GM19328 (cell line): ENCODE results near the gene PCYT2.

ENCODE experiments used
- ATAC-seq: cut with Tn5 transposase; IDR thresholded peaks from one replicate; pipeline ENCODE4 v1.9.1; 2021; ENCODE audit warnings: mild to moderate bottlenecking, moderate library complexity; ENCODE audit not compliant: unreplicated experiment

The PCYT2 gene

GRCh38 chr17:81902023-81902652 is 9.1 kb downstream of the PCYT2 start, which contains the start of gene NPB:
NPB (plus strand) TSS chr17:81902238; CDS start chr17:81902278, 40 bp downstream.
- no peak for ATAC-seq

DNA sequence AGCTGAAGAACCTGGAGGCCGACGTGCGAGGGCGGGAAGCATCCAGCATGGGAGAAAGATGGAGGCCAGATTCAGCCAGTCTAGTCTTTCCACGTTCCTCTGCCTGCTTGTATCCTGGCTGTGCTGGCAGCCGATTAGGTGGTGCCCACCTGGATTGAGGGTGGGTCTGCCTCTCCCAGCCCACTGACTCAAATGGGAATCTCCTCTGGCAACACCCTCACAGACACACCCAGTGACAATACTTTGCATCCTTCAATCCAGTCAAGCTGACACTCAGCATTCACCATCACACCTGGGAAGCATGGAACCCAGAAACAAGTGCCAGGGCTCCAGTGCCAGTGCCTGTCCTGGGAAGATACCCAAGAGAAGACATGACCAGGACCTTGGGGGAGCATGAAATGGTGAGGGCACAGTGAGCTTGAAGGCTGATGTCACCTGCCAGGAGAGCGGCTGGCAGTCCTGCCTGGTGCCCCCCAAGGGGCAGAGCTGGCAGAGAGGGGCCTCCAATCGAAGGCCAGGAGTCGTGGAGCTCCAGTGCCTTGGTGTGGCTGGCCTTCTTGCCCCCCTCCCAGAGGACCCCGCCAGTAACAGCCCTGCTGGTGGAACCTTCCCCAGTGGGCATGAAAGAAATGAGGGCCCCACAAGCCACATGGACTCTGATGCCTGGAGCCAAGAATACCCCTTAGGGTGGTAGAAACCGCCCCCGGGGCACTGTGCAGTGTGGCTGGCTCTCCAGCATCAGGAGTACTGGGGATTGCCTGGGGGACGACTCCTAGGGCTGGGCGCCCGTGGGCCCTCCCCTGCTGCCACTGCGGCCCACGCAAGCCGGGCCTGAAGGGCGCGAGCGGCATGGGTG is 9.8 kb downstream of the PCYT2 start:
- ATAC-seq, result no peak

DNA sequence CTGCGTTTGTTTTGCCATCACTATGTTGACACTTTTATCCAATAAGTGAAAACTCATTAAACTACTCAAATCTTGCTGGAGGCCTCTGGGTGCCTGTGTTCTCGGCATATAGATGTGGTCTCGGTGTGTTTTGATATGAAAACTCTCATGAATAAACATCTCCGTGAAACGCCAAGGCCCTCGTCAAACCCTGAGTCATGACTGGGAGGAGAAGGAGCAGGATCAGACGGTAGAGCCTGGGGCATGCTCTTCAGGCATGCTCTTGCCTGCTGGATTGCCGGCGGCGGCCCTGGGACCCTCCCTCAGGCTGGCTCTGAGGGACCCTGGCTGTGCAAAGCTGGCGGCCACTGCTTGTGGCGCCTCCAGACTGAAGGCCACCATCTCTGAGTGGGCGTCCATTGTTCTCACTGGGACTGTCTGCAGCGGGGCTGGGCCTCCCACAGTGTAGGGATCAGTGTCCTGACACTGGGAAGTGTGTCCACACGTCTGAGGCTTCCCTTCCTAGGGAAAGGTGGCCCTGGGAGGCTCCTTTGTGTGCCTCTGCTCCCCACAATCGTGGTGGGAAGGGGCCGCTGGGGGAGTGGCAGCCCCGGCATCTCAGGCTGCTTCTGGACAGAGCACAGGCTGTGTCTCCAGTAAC is 10.9 kb downstream of the PCYT2 start:
- no peak for ATAC-seq

DNA sequence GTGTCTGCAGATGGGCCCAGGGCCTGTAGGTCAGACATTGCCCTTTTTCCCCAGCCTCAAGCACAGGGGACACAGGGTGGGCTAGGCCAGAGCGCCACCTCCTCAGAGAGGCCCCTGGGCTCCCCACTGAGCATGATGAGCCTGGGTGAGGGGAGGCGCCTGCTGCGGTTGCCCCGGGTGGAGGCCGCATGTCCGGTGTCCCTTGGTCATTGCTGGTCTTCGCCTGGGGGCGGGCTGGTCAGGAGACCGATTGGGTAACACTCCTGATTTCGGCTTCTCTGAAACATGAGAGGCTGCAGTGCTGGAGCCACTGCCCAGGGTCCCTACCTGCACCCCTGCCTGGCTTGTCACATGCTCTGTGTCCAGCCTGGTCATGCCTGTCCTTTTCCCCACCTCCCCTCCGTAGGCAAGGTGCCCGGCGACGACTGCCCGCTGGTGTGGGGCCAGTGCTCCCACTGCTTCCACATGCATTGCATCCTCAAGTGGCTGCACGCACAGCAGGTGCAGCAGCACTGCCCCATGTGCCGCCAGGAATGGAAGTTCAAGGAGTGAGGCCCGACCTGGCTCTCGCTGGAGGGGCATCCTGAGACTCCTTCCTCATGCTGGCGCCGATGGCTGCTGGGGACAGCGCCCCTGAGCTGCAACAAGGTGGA is 11.6 kb downstream of the PCYT2 start:
- ATAC-seq, result no peak

DNA sequence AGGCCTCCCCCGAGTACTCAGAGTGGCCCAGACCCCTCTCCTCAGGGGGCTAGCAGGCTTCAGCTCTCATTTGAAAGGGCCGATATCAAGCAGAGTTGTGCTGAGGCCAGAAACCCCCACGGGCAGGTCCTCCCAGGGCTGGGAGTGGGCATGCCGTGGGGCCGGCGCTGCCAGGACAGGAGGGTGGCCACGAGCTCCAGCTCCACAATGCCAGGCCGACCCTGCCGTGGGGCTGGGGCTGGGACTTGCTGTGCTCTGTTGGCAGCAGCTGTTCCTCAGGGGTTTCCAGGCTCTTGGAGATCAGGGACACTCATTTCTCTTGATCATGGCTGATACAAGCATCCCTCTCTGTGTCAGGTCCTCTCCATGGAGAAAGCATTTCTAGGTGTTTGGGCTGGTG is 12.3 kb downstream of the PCYT2 start:
- ATAC-seq, result no peak

DNA sequence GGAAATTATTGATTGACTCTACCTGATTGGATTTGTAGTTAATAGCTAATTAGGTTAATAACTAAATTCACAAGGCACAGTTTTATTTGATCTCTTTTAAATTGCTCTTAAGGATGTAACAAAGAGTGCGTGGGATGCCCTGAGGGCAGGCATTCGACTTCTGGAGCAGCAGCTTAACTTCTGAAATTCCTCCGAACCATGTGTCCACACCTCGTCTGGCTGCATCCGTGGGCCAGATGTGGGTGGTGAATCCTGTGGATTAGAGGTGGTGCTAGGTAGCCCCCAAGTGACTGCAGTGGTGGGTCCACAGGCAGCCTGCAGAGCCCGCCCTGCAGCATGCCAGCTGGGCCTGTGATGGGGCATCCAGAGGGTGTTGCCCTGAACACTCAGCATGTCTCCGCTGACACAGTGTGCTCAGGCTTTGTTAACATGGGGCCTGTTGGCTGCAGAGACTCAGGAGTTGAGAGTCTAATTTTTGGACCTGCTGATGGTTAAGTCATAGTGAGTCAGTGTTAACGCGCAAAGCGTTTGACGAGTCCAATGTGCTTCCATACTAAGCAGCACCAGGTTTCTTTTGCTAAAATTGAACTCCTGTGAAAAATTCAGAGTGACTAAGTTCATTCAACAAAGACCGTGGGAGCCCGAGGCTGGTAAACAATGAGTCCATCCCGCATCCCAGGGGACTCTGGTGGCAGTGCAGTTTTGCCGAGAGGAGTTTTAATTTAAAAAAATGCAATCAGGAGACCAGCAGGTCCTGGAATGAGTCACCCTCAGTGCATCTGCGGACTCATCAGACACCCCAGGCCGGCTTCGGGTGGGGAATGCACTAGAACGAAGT is 13.0 kb downstream of the PCYT2 start:
- ATAC-seq, result no peak

GRCh38 chr17:81895400-81895799 is 15.8 kb downstream of the PCYT2 start:
- ATAC-seq, result no peak

- peak; percentile 16 for ATAC-seq
Observed at GRCh38 chr17:81891303-81891552, 20.0 kb downstream of the PCYT2 start.

DNA sequence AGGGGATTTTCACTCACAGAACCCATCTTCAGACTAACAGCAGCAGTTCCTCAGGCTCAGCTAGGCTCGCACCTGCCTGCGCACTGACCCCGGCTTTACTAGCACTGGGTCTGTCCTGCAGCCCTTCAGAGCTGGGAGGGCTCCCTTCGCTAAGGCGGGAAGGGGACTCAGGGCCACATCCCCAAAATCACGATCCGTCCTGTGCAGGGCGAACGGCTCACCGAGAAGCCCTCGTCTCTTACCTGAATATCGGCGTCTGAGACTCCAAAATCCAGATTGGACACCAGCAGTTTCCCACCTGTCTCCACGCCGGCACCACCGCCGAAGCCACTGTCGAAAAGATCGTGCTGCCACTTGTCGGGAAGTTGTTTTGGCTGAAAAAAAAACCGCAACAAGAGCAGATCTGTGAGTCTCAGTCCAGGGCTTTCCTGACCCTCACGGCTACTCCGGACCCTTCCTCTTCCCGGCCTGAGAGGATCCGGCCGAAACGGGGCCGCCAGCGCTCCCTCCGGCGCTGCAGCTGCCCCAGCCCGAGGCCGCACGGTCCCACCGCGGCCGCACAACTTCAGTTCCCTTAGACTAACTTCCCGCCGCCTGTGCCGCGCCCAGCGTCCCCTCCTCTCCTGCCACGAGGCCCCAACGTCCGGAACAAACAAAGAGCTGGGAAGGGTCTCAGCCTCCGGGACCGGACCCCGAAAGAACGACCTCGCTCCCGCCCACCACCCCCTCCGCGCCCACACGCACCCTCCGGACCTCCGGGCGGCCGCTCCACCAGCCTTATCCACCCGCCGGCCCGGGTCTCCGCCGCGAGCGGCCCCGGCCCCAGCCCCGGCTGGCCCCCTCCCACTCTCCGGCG is 20.5 kb downstream of the PCYT2 start:
- peak; percentile 6 for ATAC-seq

DNA sequence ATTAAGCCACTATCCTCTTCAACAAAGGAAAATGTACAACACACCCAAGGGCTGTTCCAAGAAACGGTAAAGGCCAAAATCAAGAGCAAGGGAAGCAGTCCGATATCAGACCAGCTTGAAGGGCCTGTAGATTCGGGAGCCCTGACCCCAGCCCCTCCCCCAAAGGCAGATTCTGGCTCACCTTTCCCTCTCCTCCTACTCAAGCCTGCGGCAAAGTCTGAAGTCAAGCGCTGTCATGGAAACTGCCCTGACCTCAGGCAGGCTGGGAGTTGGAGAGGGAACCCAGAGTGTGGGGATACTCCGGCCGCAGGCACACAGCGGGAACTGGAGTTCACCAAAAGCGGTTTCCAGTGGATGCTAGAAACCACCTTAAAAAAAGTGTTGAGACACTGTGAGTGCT is 21.6 kb downstream of the PCYT2 start:
- no peak for ATAC-seq

GRCh38 chr17:81888988-81889595 is 22.1 kb downstream of the PCYT2 start:
- no peak for ATAC-seq

DNA sequence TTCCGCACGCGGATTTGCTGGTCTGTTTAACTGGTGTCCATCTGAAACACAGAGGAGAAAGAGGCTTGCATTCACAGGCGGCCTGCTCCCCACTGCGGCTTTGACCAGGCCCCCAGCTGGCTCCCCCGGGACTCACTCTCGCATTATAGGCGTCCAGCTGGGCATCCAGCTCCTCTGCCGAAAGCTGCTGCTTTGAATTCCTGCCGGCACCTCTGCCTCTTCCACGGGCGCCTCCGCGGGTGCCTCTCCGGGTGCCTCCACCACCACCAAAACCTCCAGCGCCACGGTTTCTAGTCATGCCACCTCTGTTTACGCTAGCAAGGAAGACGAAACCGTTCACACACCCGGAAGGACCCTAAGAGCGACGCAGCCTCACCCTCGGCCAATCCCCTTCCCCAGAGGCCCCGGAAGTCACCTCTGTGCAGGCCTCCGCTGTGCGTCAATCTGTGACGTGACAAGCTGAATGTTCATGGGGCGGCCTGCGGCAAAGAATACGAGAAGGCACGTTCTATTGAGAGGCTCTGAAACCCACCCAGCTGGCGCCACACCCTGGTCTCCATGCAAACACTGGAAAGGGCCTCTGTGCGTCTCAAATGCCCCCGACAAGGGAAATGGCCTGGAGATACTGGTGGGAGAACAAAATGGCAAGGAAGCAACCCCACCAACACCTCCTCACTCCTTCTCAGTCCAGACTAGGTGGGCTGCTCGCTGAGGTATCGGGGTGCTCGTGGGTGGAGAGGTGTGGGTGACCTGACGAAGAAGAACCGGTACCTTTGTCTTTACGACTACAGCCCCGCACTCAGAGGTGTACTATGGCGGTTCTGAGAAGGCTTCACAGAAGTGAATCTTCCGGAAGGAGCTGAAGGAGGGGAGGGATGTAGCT is 22.9 kb downstream of the PCYT2 start:
- no peak for ATAC-seq

DNA sequence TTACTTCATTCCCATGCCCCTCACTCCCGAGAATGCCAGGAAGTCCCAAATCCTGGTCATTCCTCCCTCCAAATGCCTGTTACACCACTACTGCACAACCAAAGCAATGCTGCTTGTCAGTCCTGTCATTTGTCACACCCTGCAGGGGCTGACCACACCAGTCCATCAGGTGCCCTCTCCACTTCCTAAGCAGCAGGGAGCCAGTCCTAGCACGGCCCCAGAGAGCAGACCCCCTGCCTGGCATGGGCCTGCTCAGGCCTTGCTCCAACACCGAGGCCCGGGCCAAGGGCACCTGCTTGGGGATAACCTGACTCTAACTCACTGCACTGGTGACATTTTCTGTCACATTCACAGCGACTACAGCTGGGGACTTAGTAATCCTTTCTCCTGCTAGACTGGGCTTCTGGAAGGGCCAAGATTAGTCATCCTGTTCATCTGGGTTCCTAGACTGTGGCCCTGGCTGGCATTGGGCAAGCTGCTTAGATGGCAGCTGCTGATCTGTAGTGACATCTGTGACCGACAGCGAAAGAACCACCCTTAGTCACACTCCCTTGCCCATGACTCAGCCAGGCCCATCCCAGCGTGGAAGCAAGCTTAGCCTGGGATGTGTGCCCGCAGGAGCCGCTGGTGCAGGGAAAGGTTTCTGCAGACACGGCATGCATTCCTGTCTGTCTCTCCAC is 25.2 kb downstream of the PCYT2 start:
- ATAC-seq, result no peak

GRCh38 chr17:81885454-81885853 is 25.7 kb downstream of the PCYT2 start:
- no peak for ATAC-seq

DNA sequence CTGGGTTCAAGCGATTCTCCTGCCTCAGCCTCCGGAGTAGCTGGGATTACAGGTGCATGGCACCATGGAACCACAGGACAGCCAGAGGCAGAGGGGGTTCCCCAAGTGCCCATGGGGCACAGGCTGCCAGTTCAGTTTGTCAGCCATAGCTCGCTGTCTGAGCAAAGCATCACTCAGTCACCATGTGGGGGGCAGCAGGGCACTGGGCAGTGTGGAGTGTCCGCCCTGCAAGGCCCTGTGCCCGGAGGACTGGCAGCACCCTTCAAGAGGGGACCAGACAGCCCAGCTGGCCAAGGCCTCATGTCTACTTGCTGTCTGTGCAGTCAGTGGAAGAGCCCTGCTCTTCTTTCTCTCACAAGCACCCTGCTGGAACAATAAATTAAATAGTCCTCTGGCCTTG is 26.2 kb downstream of the PCYT2 start:
- no peak for ATAC-seq

DNA sequence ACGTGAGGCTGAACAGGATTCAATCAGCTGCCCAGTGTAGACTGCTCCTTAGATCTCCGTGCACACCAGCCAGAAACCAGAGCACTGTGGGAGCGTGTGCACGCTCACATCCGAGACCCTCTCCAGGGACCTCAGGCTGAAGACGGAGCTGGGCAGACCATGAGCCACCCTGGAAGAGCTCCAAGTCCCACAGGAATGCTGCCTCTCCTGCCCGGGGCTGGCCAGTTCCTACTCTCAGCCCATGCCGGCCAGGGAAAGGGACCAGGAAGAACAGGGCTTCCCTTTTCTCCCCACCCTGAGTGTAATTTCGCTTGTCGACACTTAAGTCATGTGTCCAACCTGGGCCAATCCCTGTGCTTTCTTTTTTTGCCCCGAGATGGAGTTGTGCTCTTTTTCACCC is 26.7 kb downstream of the PCYT2 start:
- ATAC-seq, result no peak

GRCh38 chr17:81879121-81879520 is 32.1 kb downstream of the PCYT2 start:
- ATAC-seq, result no peak

DNA sequence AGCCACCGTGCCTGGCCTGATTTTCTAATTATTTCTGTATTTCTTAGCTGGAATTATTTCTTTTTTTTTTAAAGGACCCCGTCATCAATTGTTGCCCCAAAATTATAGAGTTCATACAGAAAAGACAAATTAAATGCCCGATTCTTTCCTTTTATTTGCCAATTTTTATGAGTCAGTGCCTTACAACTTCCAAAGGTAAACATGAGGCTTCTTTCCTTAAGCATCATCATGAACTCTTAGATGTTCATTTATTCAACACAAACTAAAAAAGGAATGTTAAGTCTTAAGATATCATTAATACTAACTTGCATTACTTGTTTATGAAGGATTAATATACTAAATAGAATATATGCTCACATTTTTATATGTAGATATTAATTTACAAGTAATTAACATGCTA is 32.9 kb downstream of the PCYT2 start:
- ATAC-seq, result no peak
